ENCODE measurements around the gene TOM1L2. TPM values are rescaled to one million over a fixed set of nuclear protein-coding genes. Genes with fewer than 3 reads are reported as not detected.

Gene TOM1L2
- total RNA-seq, 8 experiments from 2014 or later: 21.0 to 61.1 (median 36.0) TPM

GRCh38 chr17:17849845-17850373 lies 122.3 kb downstream of the TOM1L2 start:
- H3K4me3 ChIP-seq: no peak overlapping the region
- WGBS, 10 experiments: 0 to 90% (median 70%) methylated on average over 1 to 2 of the region's 2 CpGs; no CpG with 5 or more reads in 4 of the 10 experiments
- peak overlapping the region in 1 of 2 donors; percentile 12 for H3K27ac ChIP-seq
- H3K4me1 ChIP-seq (replicated peaks in 1 of 2): peaks cover 28 to 29% of the 10 kb centered on the region in 2 donors
- in situ Hi-C loops (cut with MboI; ENCODE audit: low pct_unique_long_range_greater_than_20kb in 2 of 9, low sequenced_read_pairs in 9 of 9, unreplicated experiment in 9 of 9): loop anchor here in 2 of 9 experiments (25.0 kb wide), 1 partner anchor 163 kb away; the partner anchor contains the start of gene RAI1 (in 2 of the 2)
- peak; percentile 51 to 82 (median 65) for ATAC-seq (replicated peaks in 6 of 8)

DNA sequence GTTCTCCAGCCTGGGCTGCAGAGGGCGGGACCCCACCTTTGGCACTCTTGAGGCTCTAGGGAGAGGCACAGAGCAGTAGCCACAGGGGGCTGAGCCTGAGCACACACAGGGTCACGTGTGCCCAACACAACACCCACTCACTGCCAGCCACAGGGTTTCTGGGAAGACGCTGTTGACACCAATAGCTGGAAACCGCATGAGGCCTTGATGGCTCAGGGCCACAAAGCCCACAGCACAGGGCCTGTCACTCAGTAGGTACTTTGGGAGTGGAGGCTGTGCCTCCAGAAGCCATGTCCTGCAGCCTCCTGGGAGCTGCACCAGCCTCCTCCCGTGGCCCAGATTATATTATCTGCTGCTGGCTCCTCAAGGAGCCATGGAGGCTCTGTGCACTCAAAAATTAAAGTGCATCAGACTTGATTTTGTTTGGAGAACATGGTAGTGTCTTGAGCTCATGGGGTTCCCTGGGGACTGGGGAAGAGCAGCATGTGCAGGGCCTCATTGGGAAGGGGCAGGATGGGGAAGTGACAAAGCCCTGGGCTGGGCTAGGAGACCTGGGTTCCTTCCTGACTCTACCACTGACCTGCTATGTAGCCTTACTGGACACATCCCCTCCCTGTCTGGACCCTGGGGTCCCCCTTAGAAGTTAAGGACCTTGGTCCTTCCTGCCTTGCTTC lies 122.9 kb downstream of the TOM1L2 start:
- in situ Hi-C loops (cut with MboI; ENCODE audit: low pct_unique_long_range_greater_than_20kb in 2 of 9, low sequenced_read_pairs in 9 of 9, unreplicated experiment in 9 of 9): no loop called here
- no peak overlapping the region for H3K4me3 ChIP-seq
- ATAC-seq (replicated peaks in 6 of 8): peak in 6 of 8 experiments; percentile 3 to 83 (median 40)

DNA sequence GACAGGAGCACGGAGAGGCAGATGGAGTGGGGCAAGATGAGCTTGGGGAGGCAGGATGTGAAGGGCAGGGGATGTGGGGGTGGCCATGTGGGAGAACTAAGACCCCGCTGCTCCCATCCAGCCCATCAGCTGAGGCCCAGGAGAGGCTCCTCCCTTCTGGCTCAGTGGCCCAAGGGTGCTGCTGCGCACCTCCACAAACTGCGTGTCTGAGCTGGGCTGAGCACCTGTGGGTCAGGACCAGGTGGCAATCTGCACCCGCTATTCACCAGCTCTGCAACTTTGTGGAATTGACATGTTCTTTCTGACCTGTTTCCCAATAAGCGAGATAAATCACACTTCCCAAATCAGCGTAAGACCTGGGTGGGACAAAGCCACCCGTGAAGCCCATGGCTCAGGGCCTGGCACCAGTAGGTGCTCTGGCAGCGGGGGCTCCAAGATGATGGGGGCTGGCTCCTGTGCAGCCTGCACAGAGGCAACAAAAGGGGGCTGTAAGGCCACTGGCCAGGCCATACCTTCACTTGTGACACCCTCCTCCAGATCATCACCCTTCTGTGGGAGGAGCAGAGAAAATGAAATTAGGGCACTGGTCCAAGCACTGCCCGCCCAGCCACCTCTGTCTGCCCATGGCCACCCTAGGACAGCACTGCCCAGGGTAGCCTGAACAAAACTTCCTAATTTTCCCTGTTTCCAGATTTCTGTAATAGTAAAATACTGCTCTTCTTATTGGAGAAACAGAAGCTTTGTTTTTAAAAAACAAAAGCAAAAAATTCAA lies 123.7 kb downstream of the TOM1L2 start:
- H3K27ac ChIP-seq: no peak overlapping the region
- WGBS, 10 experiments: 64 to 100% (median 87%) methylated on average over 1 to 4 of the region's 10 CpGs; no CpG with 5 or more reads in 4 of the 10 experiments
- in situ Hi-C loops (cut with MboI; ENCODE audit: low pct_unique_long_range_greater_than_20kb in 2 of 9, low sequenced_read_pairs in 9 of 9, unreplicated experiment in 9 of 9): no loop called here
- no peak for ATAC-seq (replicated peaks in 6 of 8)
- no peak overlapping the region for H3K4me3 ChIP-seq
- peaks cover 28 to 29% of the 10 kb centered on the region in 2 donors for H3K4me1 ChIP-seq (replicated peaks in 1 of 2)

More for the DNA sequence above, 122.9 kb downstream of the TOM1L2 start:
- Histone ChIP-seq H3K27ac (no peak overlapping the region), H3K4me1 (replicated peaks in 1 of 2) (peaks cover 28 to 29% of the 10 kb centered on the region in 2 donors)
- WGBS, 10 experiments: 0 to 100% (median 83%) methylated on average over 1 to 2 of the region's 5 CpGs; no CpG with 5 or more reads in 3 of the 10 experiments

DNA sequence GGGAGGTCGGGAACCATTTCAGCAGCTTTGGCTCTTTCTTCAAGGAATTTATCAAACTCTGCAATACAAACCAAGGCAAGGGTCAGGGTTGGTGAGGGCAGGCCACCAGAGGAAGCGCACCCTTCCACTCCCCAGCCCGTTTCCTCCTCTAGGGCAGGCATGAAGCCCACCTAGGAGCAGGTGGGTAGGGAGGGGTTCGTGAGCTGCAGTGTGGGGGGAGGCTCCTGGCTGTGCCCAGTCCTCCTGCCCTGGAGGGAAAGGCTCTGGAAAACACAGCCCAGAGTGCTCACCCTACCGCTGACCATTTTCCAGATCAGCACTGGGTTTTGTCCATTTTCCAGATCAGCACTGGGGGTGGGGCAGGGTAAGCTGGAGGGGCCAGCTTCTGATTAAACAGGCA lies 124.5 kb downstream of the TOM1L2 start:
- no peak for ATAC-seq (replicated peaks in 6 of 8)

GRCh38 chr17:17847118-17847689 lies 125.0 kb downstream of the TOM1L2 start:
- Histone ChIP-seq H3K4me3 (no peak overlapping the region), H3K27ac (no peak overlapping the region), H3K4me1 (replicated peaks in 1 of 2) (peaks cover 27 to 29% of the 10 kb centered on the region in 2 donors)
- WGBS, 10 experiments: 50 to 81% (median 50%) methylated on average over 1 to 7 of the region's 17 CpGs; no CpG with 5 or more reads in 7 of the 10 experiments
- no peak for ATAC-seq (replicated peaks in 6 of 8)
- in situ Hi-C loops (cut with MboI; ENCODE audit: low pct_unique_long_range_greater_than_20kb in 2 of 9, low sequenced_read_pairs in 9 of 9, unreplicated experiment in 9 of 9): no loop called here

More for the DNA sequence above, 124.5 kb downstream of the TOM1L2 start:
- Histone ChIP-seq H3K4me3 (no peak overlapping the region), H3K4me1 (replicated peaks in 1 of 2) (peaks cover 28 to 29% of the 10 kb centered on the region in 2 donors), H3K27ac (no peak overlapping the region)
- 66 to 100% (median 88%) methylated on average over 1 to 3 of the region's 5 CpGs; no CpG with 5 or more reads in 7 of the 10 experiments for WGBS, 10 experiments
- in situ Hi-C loops (cut with MboI; ENCODE audit: low pct_unique_long_range_greater_than_20kb in 2 of 9, low sequenced_read_pairs in 9 of 9, unreplicated experiment in 9 of 9): no loop called here

GRCh38 chr17:17846645-17847044 lies 125.6 kb downstream of the TOM1L2 start:
- in situ Hi-C loops (cut with MboI; ENCODE audit: low pct_unique_long_range_greater_than_20kb in 2 of 9, low sequenced_read_pairs in 9 of 9, unreplicated experiment in 9 of 9): no loop called here
- Histone ChIP-seq H3K27ac (no peak overlapping the region), H3K4me3 (no peak overlapping the region), H3K4me1 (replicated peaks in 1 of 2) (peaks cover 21 to 26% of the 10 kb centered on the region in 2 donors)
- no peak for ATAC-seq (replicated peaks in 6 of 8)
- 93 to 100% (median 93%) methylated on average over 1 to 7 of the region's 8 CpGs; no CpG with 5 or more reads in 7 of the 10 experiments for whole genome bisulfite sequencing, 10 experiments

GRCh38 chr17:17846003-17846402 lies 126.2 kb downstream of the TOM1L2 start:
- Histone ChIP-seq H3K4me1 (replicated peaks in 1 of 2) (peaks cover 18 to 22% of the 10 kb centered on the region in 2 donors), H3K27ac (no peak overlapping the region), H3K4me3 (no peak overlapping the region)
- WGBS, 10 experiments: 53 to 84% (median 72%) methylated on average over 2 to 3 of the region's 8 CpGs; no CpG with 5 or more reads in 6 of the 10 experiments
- in situ Hi-C loops (cut with MboI; ENCODE audit: low pct_unique_long_range_greater_than_20kb in 2 of 9, low sequenced_read_pairs in 9 of 9, unreplicated experiment in 9 of 9): no loop called here
- no peak for ATAC-seq (replicated peaks in 6 of 8)

DNA sequence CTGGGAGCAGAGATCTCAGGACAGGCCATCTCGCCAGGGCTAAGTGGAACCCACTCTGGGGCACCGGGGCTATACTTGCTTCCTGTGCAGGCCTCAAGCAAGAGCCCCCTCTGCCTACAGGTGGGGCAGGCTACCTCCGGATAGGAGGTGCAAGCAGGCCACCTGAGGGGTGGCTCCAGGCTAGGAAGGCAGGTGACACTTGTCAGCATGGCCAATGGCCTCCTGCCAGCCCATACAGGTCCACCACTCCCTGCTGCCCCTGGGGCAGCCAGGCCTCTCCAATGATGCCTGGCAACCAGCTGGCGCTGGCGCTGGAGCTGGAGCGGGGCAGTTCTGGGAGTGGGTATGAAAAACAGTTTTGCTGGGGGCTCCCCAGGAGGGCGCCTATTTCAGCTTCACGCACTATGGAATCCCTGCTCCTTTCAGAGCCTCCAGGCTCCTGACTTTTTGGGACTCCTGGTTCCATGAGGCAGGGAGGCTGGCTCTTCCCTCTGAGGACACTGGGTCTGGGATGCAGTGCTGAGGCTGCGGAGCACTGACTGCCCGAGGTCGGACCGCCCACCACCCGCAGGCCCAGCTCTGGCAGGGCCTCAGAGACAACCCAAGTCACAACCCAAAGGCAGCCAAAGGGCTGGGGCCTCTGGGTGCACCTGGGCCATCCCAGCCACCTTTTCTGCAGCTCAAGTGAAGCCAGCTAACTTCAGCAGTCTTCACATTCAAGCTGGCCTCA lies 127.0 kb downstream of the TOM1L2 start:
- H3K4me3 ChIP-seq: no peak overlapping the region
- in situ Hi-C loops (cut with MboI; ENCODE audit: low pct_unique_long_range_greater_than_20kb in 2 of 9, low sequenced_read_pairs in 9 of 9, unreplicated experiment in 9 of 9): no loop called here
- peak in 1 of 8 experiments; percentile 2 for ATAC-seq (replicated peaks in 6 of 8)
- no peak overlapping the region for H3K27ac ChIP-seq
- 69 to 94% (median 76%) methylated on average over 1 to 6 of the region's 13 CpGs; no CpG with 5 or more reads in 4 of the 10 experiments for WGBS, 10 experiments
- peaks cover 18 to 22% of the 10 kb centered on the region in 2 donors for H3K4me1 ChIP-seq (replicated peaks in 1 of 2)

- H3K4me3 ChIP-seq: no peak overlapping the region
- H3K27ac ChIP-seq: no peak overlapping the region
- in situ Hi-C loops (cut with MboI; ENCODE audit: low pct_unique_long_range_greater_than_20kb in 2 of 9, low sequenced_read_pairs in 9 of 9, unreplicated experiment in 9 of 9): no loop called here
- ATAC-seq (replicated peaks in 6 of 8): no peak
- WGBS, 10 experiments: 80 to 100% (median 90%) methylated on average over 1 to 3 of the region's 6 CpGs; no CpG with 5 or more reads in 5 of the 10 experiments
- peaks cover 18 to 22% of the 10 kb centered on the region in 2 donors for H3K4me1 ChIP-seq (replicated peaks in 1 of 2)
Observed at GRCh38 chr17:17844500-17844899, 127.7 kb downstream of the TOM1L2 start.

DNA sequence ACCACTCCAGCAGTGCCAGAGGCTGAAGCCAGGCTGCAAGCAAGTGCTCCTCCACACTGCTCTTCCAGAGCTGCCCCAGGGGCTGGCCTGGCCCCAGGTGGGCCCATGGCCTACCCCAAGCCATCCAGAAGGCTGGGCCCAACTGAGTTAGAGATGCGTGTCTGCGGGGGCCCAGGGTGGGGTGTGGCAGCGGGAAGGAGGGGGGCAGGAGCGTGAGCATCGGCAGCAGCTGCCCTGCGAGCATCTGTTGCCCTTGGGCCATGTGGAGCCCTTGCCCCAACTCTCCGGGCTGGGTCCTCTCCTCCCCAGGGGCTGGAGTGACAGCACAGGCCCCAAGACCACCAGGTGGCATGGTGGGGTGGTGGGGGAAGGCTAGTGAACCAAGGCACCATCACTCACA lies 128.1 kb downstream of the TOM1L2 start:
- no CpG with 5 or more reads among the region's 7 CpGs for WGBS, 10 experiments
- ATAC-seq (replicated peaks in 6 of 8): no peak
- Histone ChIP-seq H3K27ac (no peak overlapping the region), H3K4me3 (no peak overlapping the region), H3K4me1 (replicated peaks in 1 of 2) (peaks cover 21 to 26% of the 10 kb centered on the region in 2 donors)
- in situ Hi-C loops (cut with MboI; ENCODE audit: low pct_unique_long_range_greater_than_20kb in 2 of 9, low sequenced_read_pairs in 9 of 9, unreplicated experiment in 9 of 9): no loop called here

GRCh38 chr17:17843096-17843495 lies 129.1 kb downstream of the TOM1L2 start:
- 100% methylated on average over 1 of the region's 4 CpGs; no CpG with 5 or more reads in 7 of the 10 experiments for WGBS, 10 experiments
- Histone ChIP-seq H3K4me3 (no peak overlapping the region), H3K27ac (no peak overlapping the region), H3K4me1 (replicated peaks in 1 of 2) (peaks cover 25 to 32% of the 10 kb centered on the region in 2 donors)
- no peak for ATAC-seq (replicated peaks in 6 of 8)
- in situ Hi-C loops (cut with MboI; ENCODE audit: low pct_unique_long_range_greater_than_20kb in 2 of 9, low sequenced_read_pairs in 9 of 9, unreplicated experiment in 9 of 9): no loop called here

All from motor neuron (in vitro differentiated cells).